ENCODE measurements around the gene TCHP. TPM values are rescaled to one million over a fixed set of nuclear protein-coding genes. Genes with fewer than 3 reads are reported as not detected.
"Not testable (repeated sequence)": the region's sequence is repeated elsewhere in the genome, so short reads cannot be mapped to it uniquely, and the experiment has no call there.

Gene TCHP, protein sequence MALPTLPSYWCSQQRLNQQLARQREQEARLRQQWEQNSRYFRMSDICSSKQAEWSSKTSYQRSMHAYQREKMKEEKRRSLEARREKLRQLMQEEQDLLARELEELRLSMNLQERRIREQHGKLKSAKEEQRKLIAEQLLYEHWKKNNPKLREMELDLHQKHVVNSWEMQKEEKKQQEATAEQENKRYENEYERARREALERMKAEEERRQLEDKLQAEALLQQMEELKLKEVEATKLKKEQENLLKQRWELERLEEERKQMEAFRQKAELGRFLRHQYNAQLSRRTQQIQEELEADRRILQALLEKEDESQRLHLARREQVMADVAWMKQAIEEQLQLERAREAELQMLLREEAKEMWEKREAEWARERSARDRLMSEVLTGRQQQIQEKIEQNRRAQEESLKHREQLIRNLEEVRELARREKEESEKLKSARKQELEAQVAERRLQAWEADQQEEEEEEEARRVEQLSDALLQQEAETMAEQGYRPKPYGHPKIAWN
- 4.2 TPM for total RNA-seq

DNA sequence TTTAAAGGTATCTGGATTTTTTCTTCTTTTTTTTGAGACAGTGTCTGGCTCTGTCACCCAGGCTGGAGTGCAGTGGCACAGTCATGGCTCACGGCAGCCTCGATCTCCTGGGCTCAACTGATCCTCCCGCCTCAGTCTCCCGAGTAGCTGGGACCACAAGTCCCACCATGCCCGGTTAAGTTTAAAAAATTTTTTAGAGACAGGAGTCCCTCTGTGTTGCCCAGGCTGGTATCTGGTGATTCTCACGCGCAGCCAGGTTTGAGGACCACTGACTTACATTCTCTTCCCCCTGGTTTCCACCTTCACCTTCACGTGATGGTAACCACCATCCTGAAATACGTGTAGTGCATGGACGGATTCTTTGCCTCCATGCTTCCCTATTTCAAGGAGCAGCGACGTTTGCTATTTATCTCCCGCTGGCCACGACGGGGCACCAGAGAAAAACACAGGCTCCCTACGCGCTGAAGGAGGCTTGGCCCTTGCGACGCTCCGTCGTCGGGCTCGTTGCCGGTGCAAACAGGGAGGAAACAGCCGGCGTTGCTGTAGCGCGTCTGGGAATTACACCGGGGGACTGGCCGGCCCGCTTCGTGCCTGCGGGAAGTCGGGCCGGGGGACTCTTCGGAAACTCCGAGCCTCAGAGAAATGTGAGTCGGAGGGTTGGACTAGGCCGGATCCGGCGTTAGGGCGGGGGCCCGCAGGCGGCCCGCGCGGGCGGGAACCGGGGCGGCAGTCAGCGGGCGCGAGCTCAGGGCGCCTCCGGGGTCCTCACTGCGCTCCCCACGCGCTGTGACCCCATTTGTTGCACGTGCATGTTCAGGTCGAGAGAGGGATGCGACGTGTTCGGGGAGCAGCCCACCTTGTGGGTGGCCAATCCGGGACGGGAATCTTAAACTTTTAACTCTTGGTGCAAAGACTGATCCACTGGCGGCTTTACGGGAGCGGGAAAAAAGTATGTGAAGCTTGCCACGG, at the start of gene TCHP:
TSS of gene TCHP (plus strand) at position 492 of the 969 bp plus-strand sequence. CDS start 2,753 bp downstream, outside the sequence.
- intact Hi-C loops (cut with DNase I), result loop anchor here (5.0 kb wide), 1 partner anchor 97 kb away; the partner anchor contains the start of genes ANKRD13A and GIT2
- peak within 1 kb of the TSS; percentile 79 to 97 for H3K4me3 ChIP-seq
- peak; percentile 37 to 92 for DNase-seq (ENCODE audit: low spot score in 2 of 2)
- TF ChIP-seq, protein P1, sequence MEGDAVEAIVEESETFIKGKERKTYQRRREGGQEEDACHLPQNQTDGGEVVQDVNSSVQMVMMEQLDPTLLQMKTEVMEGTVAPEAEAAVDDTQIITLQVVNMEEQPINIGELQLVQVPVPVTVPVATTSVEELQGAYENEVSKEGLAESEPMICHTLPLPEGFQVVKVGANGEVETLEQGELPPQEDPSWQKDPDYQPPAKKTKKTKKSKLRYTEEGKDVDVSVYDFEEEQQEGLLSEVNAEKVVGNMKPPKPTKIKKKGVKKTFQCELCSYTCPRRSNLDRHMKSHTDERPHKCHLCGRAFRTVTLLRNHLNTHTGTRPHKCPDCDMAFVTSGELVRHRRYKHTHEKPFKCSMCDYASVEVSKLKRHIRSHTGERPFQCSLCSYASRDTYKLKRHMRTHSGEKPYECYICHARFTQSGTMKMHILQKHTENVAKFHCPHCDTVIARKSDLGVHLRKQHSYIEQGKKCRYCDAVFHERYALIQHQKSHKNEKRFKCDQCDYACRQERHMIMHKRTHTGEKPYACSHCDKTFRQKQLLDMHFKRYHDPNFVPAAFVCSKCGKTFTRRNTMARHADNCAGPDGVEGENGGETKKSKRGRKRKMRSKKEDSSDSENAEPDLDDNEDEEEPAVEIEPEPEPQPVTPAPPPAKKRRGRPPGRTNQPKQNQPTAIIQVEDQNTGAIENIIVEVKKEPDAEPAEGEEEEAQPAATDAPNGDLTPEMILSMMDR (IDR thresholded peaks at IDR 0.05), result peak in 2 of 3 experiments; percentile 4 to 34
- H3K27me3 ChIP-seq, result no peaks in the 10 kb centered on the region
- H3K36me3 ChIP-seq, result peaks cover 19 to 20% of the 10 kb centered on the region in 2 donors
- H3K4me1 ChIP-seq, result peaks cover 0 to 8% of the 10 kb centered on the region in 2 donors
- no peaks in the 10 kb centered on the region for H3K9me3 ChIP-seq
- peak within 1 kb of the TSS; percentile 69 to 71 for H3K27ac ChIP-seq

DNA sequence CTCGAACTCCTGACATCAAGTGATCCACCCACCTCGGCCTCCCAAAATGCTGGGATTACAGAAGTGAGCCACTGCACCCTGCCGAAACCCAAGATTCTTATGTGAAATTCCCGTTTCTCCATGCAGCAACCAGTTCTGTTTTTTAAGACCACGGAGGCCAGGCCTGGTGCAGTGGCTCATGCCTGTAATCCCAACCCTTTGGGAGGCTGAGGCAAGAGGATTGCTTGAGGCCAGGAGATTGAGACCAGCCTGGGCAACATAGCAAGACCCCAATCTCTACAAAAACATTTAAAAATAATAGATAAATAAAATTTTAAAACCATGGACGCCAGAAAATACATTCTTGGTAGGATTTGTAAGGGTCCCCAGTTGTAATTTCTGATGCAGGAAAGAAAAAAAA, 49.6 kb upstream of the TCHP start:
- H3K27me3 ChIP-seq; H3K27ac ChIP-seq; DNase-seq (ENCODE audit: low spot score in 2 of 2); intact Hi-C loops (cut with DNase I); H3K9me3 ChIP-seq; H3K4me3 ChIP-seq; H3K4me1 ChIP-seq: not testable (repeated sequence)
- peaks cover 11 to 37% of the 10 kb centered on the region in 2 donors for H3K36me3 ChIP-seq

DNA sequence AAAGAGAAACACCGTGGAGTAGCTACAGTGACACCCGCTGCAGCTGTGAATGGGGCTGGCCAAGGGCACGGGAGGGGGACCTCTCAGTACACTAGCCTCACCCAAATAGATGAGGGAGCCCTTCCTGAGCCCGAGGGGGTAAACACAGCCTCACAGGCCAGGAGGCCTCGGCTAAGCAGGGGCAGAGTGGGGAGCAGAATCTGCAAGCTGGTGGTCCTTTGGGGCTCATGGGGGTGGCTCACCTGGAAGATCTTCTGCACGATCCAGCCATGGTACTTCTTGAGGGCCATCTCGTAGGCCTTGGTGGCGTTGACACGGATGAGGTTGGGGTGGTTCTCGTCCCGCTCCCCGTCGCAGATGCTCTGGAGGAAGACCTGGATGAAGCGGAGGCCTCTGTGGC, 44.7 kb upstream of the TCHP start:
- intact Hi-C loops (cut with DNase I), result no loop called here
- H3K4me1 ChIP-seq, result no peaks in the 10 kb centered on the region
- no peak overlapping the region for H3K4me3 ChIP-seq
- H3K9me3 ChIP-seq, result no peaks in the 10 kb centered on the region
- peaks cover 41 to 70% of the 10 kb centered on the region in 2 donors for H3K36me3 ChIP-seq
- no peaks in the 10 kb centered on the region for H3K27me3 ChIP-seq
- TF ChIP-seq, protein P1 (IDR thresholded peaks at IDR 0.05), result no peak
- DNase-seq (ENCODE audit: low spot score in 2 of 2), result no peak
- H3K27ac ChIP-seq, result no peak overlapping the region

DNA sequence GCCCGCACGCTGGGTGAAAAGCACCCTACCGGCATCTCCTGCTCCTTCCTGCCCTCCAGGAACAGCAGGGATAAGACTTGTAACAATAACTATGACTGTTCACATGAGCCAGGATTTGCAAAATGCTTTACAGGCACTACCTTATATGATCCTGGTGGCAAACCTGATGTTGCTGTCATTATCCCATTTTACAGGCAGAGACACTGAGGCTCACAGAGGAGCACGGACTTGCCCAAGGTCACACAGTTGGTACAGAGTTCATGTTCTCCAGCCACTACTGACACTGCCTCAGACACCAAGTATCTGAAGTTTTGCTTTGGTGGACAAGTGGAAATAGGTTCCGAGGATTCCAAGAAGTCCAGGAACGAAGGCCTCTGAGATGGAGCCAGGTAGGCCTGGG, 42.4 kb upstream of the TCHP start:
- H3K9me3 ChIP-seq, result no peaks in the 10 kb centered on the region
- peaks cover 42 to 57% of the 10 kb centered on the region in 2 donors for H3K36me3 ChIP-seq
- no peaks in the 10 kb centered on the region for H3K4me1 ChIP-seq
- no peak overlapping the region for H3K4me3 ChIP-seq
- no peak overlapping the region for H3K27ac ChIP-seq
- intact Hi-C loops (cut with DNase I), result no loop called here
- TF ChIP-seq, protein P1 (IDR thresholded peaks at IDR 0.05), result no peak
- H3K27me3 ChIP-seq, result no peaks in the 10 kb centered on the region
- DNase-seq (ENCODE audit: low spot score in 2 of 2), result no peak

DNA sequence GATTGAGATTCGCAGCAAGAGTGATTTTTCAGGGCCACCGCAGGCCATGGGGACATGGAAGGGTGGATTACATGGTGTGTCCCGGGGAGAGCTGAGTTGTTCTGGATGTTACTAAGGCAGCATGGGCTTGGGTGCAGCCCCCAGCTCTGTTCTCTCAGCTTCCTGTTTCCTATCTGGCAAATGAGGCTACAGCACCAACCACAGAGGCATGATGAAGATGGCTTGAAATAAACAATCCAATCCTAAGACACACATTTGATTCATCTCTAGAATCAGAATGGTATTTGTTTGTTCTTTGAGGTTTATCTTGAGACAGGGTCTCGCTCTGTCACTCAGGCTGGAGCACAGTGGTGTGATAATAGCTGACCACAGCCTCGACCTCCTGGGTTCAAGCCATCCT, 41.3 kb upstream of the TCHP start:
- DNase-seq (ENCODE audit: low spot score in 2 of 2), result no peak
- H3K4me3 ChIP-seq, result no peak overlapping the region
- H3K27ac ChIP-seq, result no peak overlapping the region
- intact Hi-C loops (cut with DNase I), result no loop called here
- TF ChIP-seq, protein P1 (IDR thresholded peaks at IDR 0.05), result no peak
- no peaks in the 10 kb centered on the region for H3K9me3 ChIP-seq
- peaks cover 42 to 53% of the 10 kb centered on the region in 2 donors for H3K36me3 ChIP-seq
- no peaks in the 10 kb centered on the region for H3K27me3 ChIP-seq
- H3K4me1 ChIP-seq, result no peaks in the 10 kb centered on the region

Data from ascending aorta (tissue), 2 donors.